ENCODE data around the gene P2RY2.

DNA sequence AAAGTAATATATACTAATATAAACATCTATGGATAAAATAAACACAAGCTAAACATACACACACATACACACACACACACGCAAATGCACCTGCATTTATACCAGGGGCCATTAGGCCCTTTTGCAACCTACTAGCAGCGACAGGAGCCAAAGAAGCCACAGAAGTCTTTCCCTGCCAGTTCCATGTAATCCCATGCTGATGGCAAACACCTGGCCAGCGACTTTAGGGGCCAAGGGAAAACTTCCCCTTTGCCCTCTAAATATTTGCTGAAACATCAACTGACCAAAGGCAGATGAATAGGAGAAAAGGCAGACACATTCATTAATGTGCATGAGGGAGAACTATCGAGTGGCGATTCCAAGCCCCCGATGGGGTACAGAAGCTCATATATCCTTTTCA lies 14.8 kb upstream of the P2RY2 start:
- TF ChIP-seq CTCF (IDR thresholded peaks at IDR 0.05) (no peak), EP300 (IDR thresholded peaks at IDR 0.05) (no peak)
